Measurements from ENCODE around the gene PA2G4. TPM values are rescaled to one million over a fixed set of nuclear protein-coding genes. Genes with fewer than 3 reads are reported as not detected.
A peak's percentile ranks its signal among the peaks of the same experiment; 100 is the strongest.

The PA2G4 gene
- total and polyA plus RNA-seq, 12 donors, result 64.3 to 148 (median 74.4) TPM

- Histone ChIP-seq H3K9me3 (no peaks in the 10 kb centered on the region), H3K27me3 (no peaks in the 10 kb centered on the region), H3K4me3 (no peak overlapping the region), H3K4me1 (peaks cover 9 to 30% (median 25%) of the 10 kb centered on the region in 9 donors), H3K27ac (no peak overlapping the region), H3K36me3 (peaks cover 0 to 66% (median 58%) of the 10 kb centered on the region in 9 donors)
- DNase-seq, result no peak
- 91 to 93% methylated on average over 3 of the region's 3 CpGs for WGBS, 2 donors
- TF ChIP-seq, protein P1, sequence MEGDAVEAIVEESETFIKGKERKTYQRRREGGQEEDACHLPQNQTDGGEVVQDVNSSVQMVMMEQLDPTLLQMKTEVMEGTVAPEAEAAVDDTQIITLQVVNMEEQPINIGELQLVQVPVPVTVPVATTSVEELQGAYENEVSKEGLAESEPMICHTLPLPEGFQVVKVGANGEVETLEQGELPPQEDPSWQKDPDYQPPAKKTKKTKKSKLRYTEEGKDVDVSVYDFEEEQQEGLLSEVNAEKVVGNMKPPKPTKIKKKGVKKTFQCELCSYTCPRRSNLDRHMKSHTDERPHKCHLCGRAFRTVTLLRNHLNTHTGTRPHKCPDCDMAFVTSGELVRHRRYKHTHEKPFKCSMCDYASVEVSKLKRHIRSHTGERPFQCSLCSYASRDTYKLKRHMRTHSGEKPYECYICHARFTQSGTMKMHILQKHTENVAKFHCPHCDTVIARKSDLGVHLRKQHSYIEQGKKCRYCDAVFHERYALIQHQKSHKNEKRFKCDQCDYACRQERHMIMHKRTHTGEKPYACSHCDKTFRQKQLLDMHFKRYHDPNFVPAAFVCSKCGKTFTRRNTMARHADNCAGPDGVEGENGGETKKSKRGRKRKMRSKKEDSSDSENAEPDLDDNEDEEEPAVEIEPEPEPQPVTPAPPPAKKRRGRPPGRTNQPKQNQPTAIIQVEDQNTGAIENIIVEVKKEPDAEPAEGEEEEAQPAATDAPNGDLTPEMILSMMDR (IDR thresholded peaks at IDR 0.05), result no peak
- no peak for ATAC-seq
- intact Hi-C loops (cut with DNase I), result loop anchor here in 2 of 10 donors (10.0 kb wide), 2 partner anchors 62 to 112 kb away; partner anchors contain the start of genes RPS26 (in 2 of the 2) and SUOX (in 1 of the 2)
These were observed 2.9 kb downstream of the PA2G4 start for GRCh38 chr12:56107242-56107641.

- TF ChIP-seq, protein P1 (IDR thresholded peaks at IDR 0.05), result no peak
- 93 to 94% methylated on average over 5 of the region's 5 CpGs for WGBS, 2 donors
- ATAC-seq (no peak), DNase-seq (no peak)
- peaks cover 5 to 19% (median 15%) of the 10 kb centered on the region in 9 donors for H3K4me1 ChIP-seq
- no peaks in the 10 kb centered on the region for H3K9me3 ChIP-seq
- no peak overlapping the region for H3K4me3 ChIP-seq
- H3K27me3 ChIP-seq, result no peaks in the 10 kb centered on the region
- H3K36me3 ChIP-seq, result peaks cover 0 to 86% (median 71%) of the 10 kb centered on the region in 9 donors
- H3K27ac ChIP-seq, result no peak overlapping the region
- intact Hi-C loops (cut with DNase I), result loop anchor here in 3 of 10 donors (10.0 kb wide), 3 partner anchors 354 to 376 kb away; partner anchors contain the start of genes SPRYD4 (in 2 of the 3) and GDF11 (in 1 of the 3)
These were observed 6.2 kb downstream of the PA2G4 start for GRCh38 chr12:56110571-56110970.

DNA sequence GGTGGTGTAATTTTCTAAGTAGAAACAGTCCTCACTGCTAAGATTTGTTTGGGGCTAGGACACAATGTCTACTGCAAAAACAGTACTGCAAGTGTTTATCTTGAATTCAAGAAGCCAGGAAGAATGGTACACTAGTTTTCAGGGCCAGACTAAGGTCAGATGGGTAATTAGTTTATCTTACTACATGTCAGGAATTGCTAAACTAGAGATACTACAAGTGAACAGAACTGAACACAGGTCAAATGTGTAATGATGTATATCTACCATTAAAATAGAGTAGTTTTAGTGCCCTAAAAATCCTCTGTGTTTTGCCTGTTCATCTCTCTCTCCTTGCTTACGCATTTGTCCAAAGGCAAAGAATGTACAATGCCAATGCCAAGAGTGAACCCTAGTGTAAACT lies 9.7 kb downstream of the PA2G4 start:
- TF ChIP-seq, protein P1 (IDR thresholded peaks at IDR 0.05), result no peak
- no peaks in the 10 kb centered on the region for H3K9me3 ChIP-seq
- H3K36me3 ChIP-seq, result peaks cover 0 to 56% (median 44%) of the 10 kb centered on the region in 9 donors
- H3K4me3 ChIP-seq, result no peak overlapping the region
- ATAC-seq, result no peak
- intact Hi-C loops (cut with DNase I), result loop anchor here in 3 of 10 donors (10.0 kb wide), 3 partner anchors 351 to 379 kb away; partner anchors contain the start of genes SPRYD4 (in 2 of the 3) and GDF11 (in 1 of the 3)
- H3K27me3 ChIP-seq, result no peaks in the 10 kb centered on the region
- no peak for DNase-seq
- 94 to 97% methylated on average over 1 of the region's 1 CpG for WGBS, 2 donors
- peaks cover 0 to 20% (median 16%) of the 10 kb centered on the region in 9 donors for H3K4me1 ChIP-seq
- H3K27ac ChIP-seq, result no peak overlapping the region

DNA sequence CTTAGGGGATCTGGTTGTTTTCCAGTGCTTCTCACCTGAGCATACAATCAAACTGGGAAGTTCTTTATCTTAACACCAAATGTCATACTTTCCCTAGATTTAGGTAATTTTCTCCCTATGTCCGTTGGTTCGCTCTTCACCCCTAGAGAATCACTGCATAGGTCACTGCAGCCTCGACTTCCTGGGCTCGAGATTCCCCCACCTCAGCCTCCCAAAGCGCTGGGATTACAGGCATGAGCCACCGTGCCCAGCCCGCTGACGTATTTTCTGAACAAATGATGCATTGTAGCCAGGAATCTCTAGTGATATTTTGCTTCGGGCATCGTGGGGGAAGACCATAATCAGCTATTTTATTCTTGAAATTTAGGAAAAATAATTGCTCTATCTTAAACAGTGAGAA lies 11.0 kb downstream of the PA2G4 start:
- peak in 1 of 2 donors; percentile 30 for DNase-seq
- intact Hi-C loops (cut with DNase I), result loop anchor here in 6 of 10 donors (5.0 to 10.0 kb wide), 8 partner anchors 38 to 381 kb away; partner anchors contain the start of genes SPRYD4 (in 4 of the 6), GDF11 (in 1 of the 6), NABP2 (in 1 of the 6) and RNF41 (in 1 of the 6)
- no peaks in the 10 kb centered on the region for H3K27me3 ChIP-seq
- H3K27ac ChIP-seq, result peak overlapping the region; percentile 78 to 95 (median 91)
- no peaks in the 10 kb centered on the region for H3K9me3 ChIP-seq
- 33 to 37% methylated on average over 10 of the region's 10 CpGs for WGBS, 2 donors
- peaks cover 0 to 33% (median 28%) of the 10 kb centered on the region in 9 donors for H3K4me1 ChIP-seq
- ATAC-seq, result no peak
- TF ChIP-seq, protein P1 (IDR thresholded peaks at IDR 0.05), result no peak
- peaks cover 0 to 47% (median 34%) of the 10 kb centered on the region in 9 donors for H3K36me3 ChIP-seq
- peak overlapping the region; percentile 53 to 84 (median 74) for H3K4me3 ChIP-seq

Measured in heart right ventricle (tissue), 16 donors.